IMR-90 (cell line): ENCODE results near the gene ZNF778. TPM values are rescaled to one million over a fixed set of nuclear protein-coding genes. Genes with fewer than 3 reads are reported as not detected.

Source experiments
- ATAC-seq: fragments of 200-7000 bp; cut with Tn5 transposase; 2 replicates; pipeline ENCODE4 v1.9.1; 2020; ENCODE audit warnings: low read depth, mild to moderate bottlenecking, moderate library complexity
- BruUV-seq: library from RNA; stranded (reverse); fragments of 400-500 nt; replicated peaks from 2 replicates; lab custom pipeline; 2021; lab: Mats Ljungman, UMichigan
- CTCF ChIA-PET: fragments of 300-600 bp; formaldehyde crosslinking; extraction: SDS; loops from one replicate; lab custom pipeline; 2021; ENCODE audit warnings: antibody characterized with exemption; lab: Yijun Ruan, JAX
- POLR2A ChIA-PET: fragments of 300-600 bp; sonication (Branson Sonifier 250); formaldehyde crosslinking; loops from one replicate; lab custom pipeline; 2022; ENCODE audit warnings: antibody characterized with exemption; ENCODE audit not compliant: unreplicated experiment; lab: Charles Lee
- DNase-seq: peaks from one replicate; pipeline ENCODE4 v3.0.0; 2013
- H2AFZ ChIP-seq: replicated peaks from 2 replicates; pipeline ENCODE3; 2013; ENCODE audit warnings: low read length, mild to moderate bottlenecking; ENCODE audit not compliant: poor library complexity
- H2AK5ac ChIP-seq: 2 replicates; pipeline ENCODE4 v1.6.1; 2013; ENCODE audit warnings: low read depth, low read length, inconsistent platforms
- H2AK9ac ChIP-seq: replicated peaks from 2 replicates; pipeline ENCODE3; 2013; ENCODE audit warnings: mild to moderate bottlenecking, low read depth, low read length, moderate library complexity; ENCODE audit not compliant: poor library complexity
- H2BK120ac ChIP-seq: 2 replicates; pipeline ENCODE4 v1.6.1; 2013; ENCODE audit warnings: low read depth, low read length, inconsistent platforms
- H2BK15ac ChIP-seq: 3 replicates; pipeline ENCODE4 v1.6.1; 2013; ENCODE audit warnings: low read depth, low read length, inconsistent platforms
- H2BK20ac ChIP-seq: 2 replicates; pipeline ENCODE4 v1.6.1; 2013; ENCODE audit warnings: low read depth, mild to moderate bottlenecking, inconsistent platforms, low read length, moderate library complexity
- H2BK5ac ChIP-seq: 2 replicates; pipeline ENCODE4 v1.6.1; 2013; ENCODE audit warnings: mild to moderate bottlenecking, low read depth, low read length, inconsistent platforms; ENCODE audit not compliant: poor library complexity, severe bottlenecking
- H3K14ac ChIP-seq: replicated peaks from 2 replicates; pipeline ENCODE4 v1.6.1; 2013; ENCODE audit warnings: low read depth, low read length, inconsistent platforms
- H3K18ac ChIP-seq: 2 replicates; pipeline ENCODE4 v1.6.1; 2013; ENCODE audit warnings: low read depth, low read length, control low read depth
- H3K23ac ChIP-seq: 2 replicates; pipeline ENCODE4 v1.6.1; 2013; ENCODE audit warnings: low read depth, low read length, inconsistent platforms
- H3K27ac ChIP-seq: 2 replicates; pipeline ENCODE4 v1.5.1; 2013; ENCODE audit warnings: mild to moderate bottlenecking, control low read depth, low read length; ENCODE audit not compliant: insufficient read depth
- H3K27me3 ChIP-seq: 2 replicates; pipeline ENCODE4 v1.6.1; 2013; ENCODE audit warnings: low read length; ENCODE audit not compliant: control insufficient read depth, insufficient read depth
- H3K36me3 ChIP-seq: 2 replicates; pipeline ENCODE4 v1.6.1; 2013; ENCODE audit warnings: low read length, mixed read lengths; ENCODE audit not compliant: control insufficient read depth, insufficient read depth
- H3K4ac ChIP-seq: 2 replicates; pipeline ENCODE4 v1.6.1; 2013; ENCODE audit warnings: low read depth, low read length, inconsistent platforms
- H3K4me1 ChIP-seq: 2 replicates; pipeline ENCODE4 v1.6.1; 2013; ENCODE audit warnings: low read length, mixed read lengths; ENCODE audit not compliant: control insufficient read depth, insufficient read depth
- H3K4me2 ChIP-seq: 2 replicates; pipeline ENCODE4 v1.6.1; 2013; ENCODE audit warnings: low read depth, mild to moderate bottlenecking, control low read depth, low read length, moderate library complexity
- H3K4me3 ChIP-seq: 2 replicates; pipeline ENCODE4 v1.5.1; 2013; ENCODE audit warnings: low read depth, mild to moderate bottlenecking, control low read depth, low read length, moderate library complexity; ENCODE audit not compliant: insufficient read depth
- H3K56ac ChIP-seq: 2 replicates; pipeline ENCODE4 v1.6.1; 2013; ENCODE audit warnings: low read length, inconsistent platforms; ENCODE audit not compliant: insufficient read depth; ENCODE audit errors: extremely low read depth
- H3K79me1 ChIP-seq, 2 experiments: 2 replicates each; pipeline ENCODE4 v1.6.1; 2013; ENCODE audit warnings: low read length in 2 of 2, inconsistent platforms in 1 of 2, low read depth in 1 of 2
- H3K9ac ChIP-seq: 2 replicates; pipeline ENCODE4 v1.6.1; 2013; ENCODE audit warnings: low read depth, low read length, control low read depth
- H3K9me1 ChIP-seq: 2 replicates; pipeline ENCODE4 v1.6.1; 2013; ENCODE audit warnings: low read length, inconsistent platforms; ENCODE audit not compliant: insufficient read depth
- H3K9me3 ChIP-seq: 2 replicates; pipeline ENCODE4 v1.6.1; 2013; ENCODE audit warnings: low read length; ENCODE audit not compliant: control insufficient read depth, insufficient read depth
- H4K20me1 ChIP-seq: 2 replicates; pipeline ENCODE4 v1.6.1; 2013; ENCODE audit warnings: low read length, inconsistent platforms; ENCODE audit not compliant: insufficient read depth
- H4K5ac ChIP-seq: 2 replicates; pipeline ENCODE4 v1.6.1; 2013; ENCODE audit warnings: mild to moderate bottlenecking, low read depth, low read length, control low read depth
- H4K8ac ChIP-seq, 2 experiments: 2 replicates each; pipeline ENCODE4 v1.6.1; 2013; ENCODE audit warnings: low read depth in 2 of 2, low read length in 2 of 2, control low read depth in 1 of 2, inconsistent platforms in 1 of 2
- H4K91ac ChIP-seq: 2 replicates; pipeline ENCODE4 v1.6.1; 2013; ENCODE audit warnings: low read depth, low read length, inconsistent platforms; ENCODE audit not compliant: insufficient read depth
- BHLHE40 ChIP-seq: fragments of 150-350 bp; IDR thresholded peaks from 2 replicates; pipeline ENCODE4 v1.6.1; 2016; ENCODE audit warnings: mild to moderate bottlenecking, low read depth, low read length
- CEBPB ChIP-seq: IDR thresholded peaks from 2 replicates; pipeline ENCODE4 v1.6.1; 2012; ENCODE audit warnings: low read depth, low read length, improper control_type of control experiment
- CHD1 ChIP-seq: IDR thresholded peaks from 2 replicates; pipeline ENCODE4 v1.6.1; 2012; ENCODE audit warnings: low read depth, low read length, improper control_type of control experiment
- FOS ChIP-seq: fragments of 150-350 bp; IDR thresholded peaks from 2 replicates; pipeline ENCODE4 v1.6.1; 2016; ENCODE audit warnings: low read depth, low read length
- MAFK ChIP-seq: IDR thresholded peaks from 2 replicates; pipeline ENCODE4 v1.6.1; 2012; ENCODE audit warnings: low read depth, low read length, improper control_type of control experiment
- RCOR1 ChIP-seq: IDR thresholded peaks from 2 replicates; pipeline ENCODE4 v1.6.1; 2012; ENCODE audit warnings: mild to moderate bottlenecking, low read length, improper control_type of control experiment; ENCODE audit not compliant: insufficient replicate concordance
- RFX5 ChIP-seq: IDR thresholded peaks from 2 replicates; pipeline ENCODE4 v1.8.0; 2012; ENCODE audit warnings: low read depth, mild to moderate bottlenecking, low read length, moderate library complexity
- SMC3 ChIP-seq: fragments of 150-350 bp; IDR thresholded peaks from 2 replicates; pipeline ENCODE4 v1.6.1; 2016; ENCODE audit warnings: low read depth, mild to moderate bottlenecking, antibody characterized with exemption, low read length, moderate library complexity
- USF2 ChIP-seq: fragments of 150-350 bp; IDR thresholded peaks from 2 replicates; pipeline ENCODE4 v1.6.1; 2017; ENCODE audit warnings: mild to moderate bottlenecking, antibody characterized with exemption, low read length, low read depth
- WGBS, 2 experiments: methylation state at CpG; one replicate each; pipeline versions ENCODE4 v1.1.5 to v1.1.7; 2013; ENCODE audit warnings: missing lambda C conversion rate in 2 of 2; ENCODE audit not compliant: insufficient read length in 1 of 2; ENCODE audit errors: extremely low coverage in 2 of 2; 5-methylcytosine and 5-hydroxymethylcytosine counted together
- dilution Hi-C: fragments of 300-500 bp; cut with HindIII; formaldehyde crosslinking; loops from one replicate; pipeline ENCODE4 v1.14.3; 2018; ENCODE audit warnings: low sequenced_read_pairs; ENCODE audit not compliant: unreplicated experiment
- in situ Hi-C: fragments of 300-500 bp; cut with MboI; formaldehyde crosslinking; loops from 3 replicates; pipeline ENCODE4 v1.14.3; 2019; ENCODE audit warnings: low sequenced_read_pairs, inconsistent platforms, mixed read lengths
- intact Hi-C: fragments of 100-400 bp; cut with micrococcal nuclease; formaldehyde crosslinking; loops from 2 replicates; pipeline ENCODE4 v1.10.0; 2022
- polyA plus RNA-seq, 3 experiments: library from polyadenylated mRNA; depleted of rRNA; stranded (reverse); fragments of >200 nt; gene quantifications; 2 replicates each; pipeline ENCODE4 v1.2.3, GENCODE V29; 2012; ENCODE audit warnings: low replicate concordance in 1 of 3
- total RNA-seq: library from RNA; depleted of rRNA; stranded (reverse); fragments of >200 nt; gene quantifications from 2 replicates; pipeline ENCODE4 v1.2.3, GENCODE V29; 2012

Gene ZNF778
- total and polyA plus RNA-seq, 2 of the 4 experiments (the other 2 are of a cell fraction): 5.6 to 9.9 TPM

DNA sequence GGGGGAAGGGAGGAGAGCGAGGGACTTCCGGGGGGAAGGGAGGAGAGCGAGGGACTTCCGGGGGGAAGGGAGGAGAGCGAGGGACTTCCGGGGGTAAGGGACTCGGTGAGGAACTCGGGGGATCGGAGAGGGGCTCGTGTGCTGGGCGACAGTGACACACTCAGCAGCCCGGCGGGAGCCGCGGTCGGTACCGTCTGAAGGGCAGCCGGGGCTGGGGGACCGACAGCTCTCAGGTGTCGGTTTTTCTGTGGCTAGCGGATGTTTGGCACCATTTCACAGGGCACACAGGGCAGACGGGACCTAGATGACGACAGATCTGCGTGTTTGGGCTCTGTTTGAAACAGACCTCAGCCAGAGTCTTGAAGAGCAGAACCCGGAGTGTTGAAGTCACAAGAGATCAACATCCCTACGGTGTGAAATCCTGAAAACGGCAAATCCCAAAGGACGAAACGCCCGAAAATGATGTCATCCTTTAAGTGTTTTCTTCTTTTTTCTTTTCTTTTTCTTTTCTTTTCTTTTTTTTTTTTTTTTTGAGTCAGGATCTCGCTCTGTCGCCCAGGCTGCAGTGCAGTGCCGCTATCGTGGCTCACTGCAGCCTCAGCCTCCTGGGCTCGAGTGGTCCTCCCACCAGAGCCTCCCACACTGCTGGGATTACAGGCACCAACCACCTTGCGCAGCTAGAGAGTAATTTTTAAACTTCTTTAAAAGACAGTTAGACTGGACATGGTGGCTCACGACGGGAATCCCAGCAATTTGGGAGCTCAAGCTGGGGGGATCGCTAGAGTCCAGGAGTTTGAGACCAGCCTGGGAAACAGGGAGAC is 23.9 kb downstream of the ZNF778 start (continued):
- no peak for TF ChIP-seq USF2

- Histone ChIP-seq H3K4me1 (peaks cover 6% of the 10 kb centered on the region), H2BK120ac (no peak overlapping the region), H3K23ac (no peak overlapping the region), H2BK20ac (no peak overlapping the region), H4K91ac (no peak overlapping the region), H4K20me1 (no peaks in the 10 kb centered on the region), H3K4ac (no peak overlapping the region), H3K4me3 (no peak overlapping the region), H3K56ac (no peak overlapping the region), H3K4me2 (no peak overlapping the region), H4K8ac (no peak overlapping the region), H3K27ac (no peak overlapping the region), H3K9me1 (no peaks in the 10 kb centered on the region; the same call in 1 of the 2 replicates), H2AK5ac (no peak overlapping the region), H2BK5ac (no peak overlapping the region), H4K5ac (no peak overlapping the region), H2AFZ (no peak overlapping the region), H3K9me3 (no peaks in the 10 kb centered on the region), H2BK15ac (no peak overlapping the region), H3K9ac (no peak overlapping the region), H3K18ac (no peak overlapping the region), H3K14ac (no peak overlapping the region), H3K36me3 (no peaks in the 10 kb centered on the region), H3K79me1 (peaks cover 5 to 16% of the 10 kb centered on the region in 2 experiments; a peak in 3 of 4 replicates), H3K27me3 (no peaks in the 10 kb centered on the region), H2AK9ac (no peak overlapping the region)
- ATAC-seq: no peak
- 68% methylated on average over 8 of the region's 12 CpGs; no CpG with 5 or more reads in 1 of the 2 experiments for WGBS, 2 experiments
- in situ Hi-C loops: no loop called here
- TF ChIP-seq USF2 (no peak), CHD1 (no peak), RCOR1 (no peak), FOS (no peak), SMC3 (no peak), BHLHE40 (no peak), MAFK (no peak), RFX5 (no peak), CEBPB (no peak)
- BruUV-seq: no TSS peak
- POLR2A ChIA-PET: no interaction called here
- CTCF ChIA-PET: no interaction called here
- no peak for DNase-seq
- intact Hi-C loops: no loop called here
- dilution Hi-C loops: no loop called here
These were observed 25.3 kb downstream of the ZNF778 start for GRCh38 chr16:89242795-89243200.
